ENCODE results near the gene SLC5A8. TPM values are rescaled to one million over a fixed set of nuclear protein-coding genes. Genes with fewer than 3 reads are reported as not detected.

SLC5A8 gene
- total and polyA plus RNA-seq, 2 of the 4 experiments (the other 2 are of a cell fraction): not detected

DNA sequence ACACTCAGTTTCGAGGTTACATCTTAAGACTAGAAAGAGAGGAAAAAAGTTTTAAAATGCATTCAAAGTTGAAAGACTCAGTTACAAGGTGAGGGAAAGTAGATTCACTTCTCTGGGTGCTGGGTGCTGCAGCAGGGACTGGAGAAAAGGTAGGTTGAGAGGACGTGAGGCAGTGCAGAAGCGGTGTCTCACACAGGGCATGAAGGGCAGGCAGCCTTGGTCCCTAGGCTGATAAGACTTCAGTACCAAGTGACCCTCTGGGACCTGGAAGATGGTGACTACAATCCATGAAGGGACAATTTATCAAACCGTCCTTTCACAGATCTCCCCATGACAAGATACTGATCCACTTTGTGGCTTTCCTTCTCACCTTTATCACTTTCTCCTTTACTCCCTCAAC lies 47.3 kb upstream of the SLC5A8 start:
- dilution Hi-C loops (cut with HindIII; ENCODE audit: low sequenced_read_pairs, unreplicated experiment): no loop called here
- ChIA-PET CTCF (no interaction called here), POLR2A (ENCODE audit: unreplicated experiment) (no interaction called here)
- 57% methylated on average over 3 of the region's 4 CpGs; no CpG with 5 or more reads in 1 of the 2 experiments for WGBS, 2 experiments (ENCODE audit: extremely low coverage in 2 of 2, insufficient read length in 1 of 2)
- in situ Hi-C loops (cut with MboI; ENCODE audit: low sequenced_read_pairs): no loop called here
- H3K56ac ChIP-seq (ENCODE audit: extremely low read depth, insufficient read depth, low read length): no peak overlapping the region
- H3K4me1 ChIP-seq (ENCODE audit: control insufficient read depth, insufficient read depth, low read length): no peaks in the 10 kb centered on the region
- no peak overlapping the region for H2AK5ac ChIP-seq (ENCODE audit: low read depth, low read length)
- no peak overlapping the region for H3K23ac ChIP-seq (ENCODE audit: low read depth, low read length)
- no peaks in the 10 kb centered on the region for H4K20me1 ChIP-seq (ENCODE audit: insufficient read depth, low read length)
- no peak for DNase-seq
- H3K9ac ChIP-seq (ENCODE audit: low read depth, low read length): no peak overlapping the region
- no peaks in the 10 kb centered on the region for H3K27me3 ChIP-seq (ENCODE audit: control insufficient read depth, insufficient read depth, low read length)
- H3K79me1 ChIP-seq (ENCODE audit: low read depth in 1 of 2, low read length in 2 of 2): no peaks in the 10 kb centered on the region
- no peaks in the 10 kb centered on the region for H3K36me3 ChIP-seq (ENCODE audit: control insufficient read depth, insufficient read depth, low read length)
- H4K91ac ChIP-seq (ENCODE audit: insufficient read depth, low read depth, low read length): no peak overlapping the region
- no peaks in the 10 kb centered on the region for H3K9me1 ChIP-seq (ENCODE audit: insufficient read depth, low read length)
- no peak overlapping the region for H2BK15ac ChIP-seq (ENCODE audit: low read depth, low read length)
- H4K5ac ChIP-seq (ENCODE audit: low read depth, low read length): no peak overlapping the region
- no peak overlapping the region for H2BK20ac ChIP-seq (ENCODE audit: low read depth, low read length)
- H3K27ac ChIP-seq (ENCODE audit: insufficient read depth, low read length): no peak overlapping the region
- H2AFZ ChIP-seq (replicated peaks; ENCODE audit: low read length, poor library complexity): no peak overlapping the region
- H2BK5ac ChIP-seq (ENCODE audit: low read depth, low read length, poor library complexity, severe bottlenecking): no peak overlapping the region
- no peak overlapping the region for H3K18ac ChIP-seq (ENCODE audit: low read depth, low read length)
- H3K4ac ChIP-seq (ENCODE audit: low read depth, low read length): no peak overlapping the region
- intact Hi-C loops (cut with micrococcal nuclease): no loop called here
- H3K4me3 ChIP-seq (ENCODE audit: insufficient read depth, low read depth, low read length): no peak overlapping the region
- H3K9me3 ChIP-seq (ENCODE audit: control insufficient read depth, insufficient read depth, low read length): no peaks in the 10 kb centered on the region
- H3K14ac ChIP-seq (replicated peaks; ENCODE audit: low read depth, low read length): no peak overlapping the region
- no peak for ATAC-seq (ENCODE audit: low read depth)
- BruUV-seq (replicated peaks): no TSS peak
- H3K4me2 ChIP-seq (ENCODE audit: low read depth, low read length): no peak overlapping the region
- TF ChIP-seq MXI1 (IDR thresholded peaks at IDR 0.05; ENCODE audit: borderline replicate concordance, low read depth, low read length) (no peak), BHLHE40 (IDR thresholded peaks at IDR 0.05; ENCODE audit: low read depth, low read length) (no peak), NFE2L2 (IDR thresholded peaks at IDR 0.05; ENCODE audit: low read depth, low read length) (no peak)
- TF ChIP-seq, protein P1, sequence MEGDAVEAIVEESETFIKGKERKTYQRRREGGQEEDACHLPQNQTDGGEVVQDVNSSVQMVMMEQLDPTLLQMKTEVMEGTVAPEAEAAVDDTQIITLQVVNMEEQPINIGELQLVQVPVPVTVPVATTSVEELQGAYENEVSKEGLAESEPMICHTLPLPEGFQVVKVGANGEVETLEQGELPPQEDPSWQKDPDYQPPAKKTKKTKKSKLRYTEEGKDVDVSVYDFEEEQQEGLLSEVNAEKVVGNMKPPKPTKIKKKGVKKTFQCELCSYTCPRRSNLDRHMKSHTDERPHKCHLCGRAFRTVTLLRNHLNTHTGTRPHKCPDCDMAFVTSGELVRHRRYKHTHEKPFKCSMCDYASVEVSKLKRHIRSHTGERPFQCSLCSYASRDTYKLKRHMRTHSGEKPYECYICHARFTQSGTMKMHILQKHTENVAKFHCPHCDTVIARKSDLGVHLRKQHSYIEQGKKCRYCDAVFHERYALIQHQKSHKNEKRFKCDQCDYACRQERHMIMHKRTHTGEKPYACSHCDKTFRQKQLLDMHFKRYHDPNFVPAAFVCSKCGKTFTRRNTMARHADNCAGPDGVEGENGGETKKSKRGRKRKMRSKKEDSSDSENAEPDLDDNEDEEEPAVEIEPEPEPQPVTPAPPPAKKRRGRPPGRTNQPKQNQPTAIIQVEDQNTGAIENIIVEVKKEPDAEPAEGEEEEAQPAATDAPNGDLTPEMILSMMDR (conservative IDR thresholded peaks at IDR 0.05; ENCODE audit: low read depth, low read length): no peak
- no peak overlapping the region for H2BK120ac ChIP-seq (ENCODE audit: low read depth, low read length)
- H2AK9ac ChIP-seq (replicated peaks; ENCODE audit: low read depth, low read length, poor library complexity): no peak overlapping the region
- no peak overlapping the region for H4K8ac ChIP-seq (ENCODE audit: low read depth in 2 of 2, low read length in 2 of 2)

Measured in IMR-90 (cell line).